Activated CD4-positive, alpha-beta memory T cell treated with anti-CD3 and anti-CD28 coated beads for 36 hours (primary cell): Measurements from ENCODE around the gene HTR1D. TPM values are rescaled to one million over a fixed set of nuclear protein-coding genes. Genes with fewer than 3 reads are reported as not detected.
A peak's percentile ranks its signal among the peaks of the same experiment; 100 is the strongest.
"Not testable (repeated sequence)": the region's sequence is repeated elsewhere in the genome, so short reads cannot be mapped to it uniquely, and the experiment has no call there.

Experiments used
- CTCF ChIA-PET: fragments of 350-600 bp; sonication (Branson Sonifier 250); formaldehyde crosslinking; loops from one replicate; lab custom pipeline; 2021; ENCODE audit warnings: antibody characterized with exemption, inconsistent platforms; lab: Charles Lee
- POLR2A ChIA-PET: fragments of 350-600 bp; sonication (Branson Sonifier 250); formaldehyde crosslinking; loops from one replicate; lab custom pipeline; 2021; ENCODE audit warnings: antibody characterized with exemption; lab: Charles Lee
- DNase-seq: peaks from one replicate; pipeline ENCODE4 v3.0.0-alpha.2; 2020
- H3K27ac Mint-ChIP-seq: one replicate; pipeline ENCODE4 v1.8.0; 2021; ENCODE audit warnings: mixed read lengths
- H3K27me3 Mint-ChIP-seq: one replicate; pipeline ENCODE4 v1.8.0; 2021; ENCODE audit warnings: mixed read lengths
- H3K36me3 Mint-ChIP-seq: one replicate; pipeline ENCODE4 v1.8.0; 2021; ENCODE audit warnings: mixed read lengths
- H3K4me1 Mint-ChIP-seq: one replicate; pipeline ENCODE4 v1.8.0; 2021; ENCODE audit warnings: low read depth, mixed read lengths
- H3K4me3 Mint-ChIP-seq: one replicate; pipeline ENCODE4 v1.8.0; 2021; ENCODE audit warnings: mild to moderate bottlenecking, mixed read lengths
- H3K9me3 Mint-ChIP-seq: one replicate; pipeline ENCODE4 v1.8.0; 2021; ENCODE audit warnings: mixed read lengths
- intact Hi-C: fragments of 100-400 bp; cut with micrococcal nuclease; formaldehyde crosslinking; loops from one replicate; pipeline ENCODE4 v1.15.1; 2023
- total RNA-seq, 2 experiments: library from RNA; stranded (reverse); gene quantifications; one replicate each; pipeline ENCODE4 v1.2.3, GENCODE V29; 2021

HTR1D gene
- total RNA-seq, 2 experiments from 2014 or later: not detected

- intact Hi-C loops: no loop called here
- POLR2A ChIA-PET: no interaction called here
- H3K9me3 Mint-ChIP-seq: no peaks in the 10 kb centered on the region
- H3K4me3 Mint-ChIP-seq: no peak overlapping the region
- H3K36me3 Mint-ChIP-seq: no peaks in the 10 kb centered on the region
- H3K27ac Mint-ChIP-seq: no peak overlapping the region
- no peak for DNase-seq
- H3K27me3 Mint-ChIP-seq: peaks cover 49% of the 10 kb centered on the region
- H3K4me1 Mint-ChIP-seq: peaks cover 3% of the 10 kb centered on the region
- CTCF ChIA-PET: interaction anchor here (0.6 to 1.7 kb wide), 5 partner anchors 12 to 188 kb away, joined by 3 to 9 read pairs (median 4); no protein-coding TSS in a partner anchor
Observed at GRCh38 chr1:23215751-23216449, 1.4 kb downstream of the HTR1D start.

- Mint-ChIP-seq H3K36me3 (no peaks in the 10 kb centered on the region), H3K27ac (no peak overlapping the region), H3K27me3 (peaks cover 47% of the 10 kb centered on the region), H3K4me1 (peaks cover 3% of the 10 kb centered on the region), H3K4me3 (no peak overlapping the region), H3K9me3 (no peaks in the 10 kb centered on the region)
- no peak for DNase-seq
- POLR2A ChIA-PET: no interaction called here
- intact Hi-C loops: no loop called here
- CTCF ChIA-PET: interaction anchor here (1.7 kb wide), 1 partner anchor 189 kb away, joined by 7 read pairs; no protein-coding TSS in a partner anchor
Observed at GRCh38 chr1:23215291-23215690, 2.0 kb downstream of the HTR1D start.

GRCh38 chr1:23214640-23215039 is 2.7 kb downstream of the HTR1D start:
- H3K27me3 Mint-ChIP-seq: peaks cover 47% of the 10 kb centered on the region
- no peak overlapping the region for H3K27ac Mint-ChIP-seq
- CTCF ChIA-PET: interaction anchor here (0.9 kb wide), 1 partner anchor 47 kb away, joined by 3 read pairs; no protein-coding TSS in a partner anchor
- peaks cover 3% of the 10 kb centered on the region for H3K4me1 Mint-ChIP-seq
- POLR2A ChIA-PET: no interaction called here
- no peak overlapping the region for H3K4me3 Mint-ChIP-seq
- H3K36me3 Mint-ChIP-seq: no peaks in the 10 kb centered on the region
- intact Hi-C loops: no loop called here
- no peaks in the 10 kb centered on the region for H3K9me3 Mint-ChIP-seq
- DNase-seq: no peak

- CTCF ChIA-PET: no interaction called here
- intact Hi-C loops: no loop called here
- H3K4me1 Mint-ChIP-seq: no peaks in the 10 kb centered on the region
Observed at GRCh38 chr1:23211955-23212354, 5.3 kb downstream of the HTR1D start.

GRCh38 chr1:23210963-23211362 is 6.3 kb downstream of the HTR1D start:
- ChIA-PET POLR2A (no interaction called here), CTCF (no interaction called here)
- no peak overlapping the region for H3K4me3 Mint-ChIP-seq
- H3K4me1 Mint-ChIP-seq: no peaks in the 10 kb centered on the region
- H3K9me3 Mint-ChIP-seq: no peaks in the 10 kb centered on the region
- H3K27ac Mint-ChIP-seq: no peak overlapping the region
- no peak for DNase-seq
- no peaks in the 10 kb centered on the region for H3K36me3 Mint-ChIP-seq
- H3K27me3 Mint-ChIP-seq: peaks cover 25% of the 10 kb centered on the region
- intact Hi-C loops: no loop called here

More at GRCh38 chr1:23211955-23212354, 5.3 kb downstream of the HTR1D start:
- no peaks in the 10 kb centered on the region for H3K9me3 Mint-ChIP-seq
- no peak overlapping the region for H3K27ac Mint-ChIP-seq
- DNase-seq: no peak
- H3K36me3 Mint-ChIP-seq: no peaks in the 10 kb centered on the region
- H3K27me3 Mint-ChIP-seq: peaks cover 32% of the 10 kb centered on the region
- no peak overlapping the region for H3K4me3 Mint-ChIP-seq
- POLR2A ChIA-PET: no interaction called here

- ChIA-PET CTCF (no interaction called here), POLR2A (no interaction called here)
- peaks cover 23% of the 10 kb centered on the region for H3K27me3 Mint-ChIP-seq
- H3K4me1 Mint-ChIP-seq: no peaks in the 10 kb centered on the region
- no peak overlapping the region for H3K27ac Mint-ChIP-seq
- intact Hi-C loops: no loop called here
- H3K4me3 Mint-ChIP-seq: no peak overlapping the region
- DNase-seq: peak; percentile 13
- no peaks in the 10 kb centered on the region for H3K36me3 Mint-ChIP-seq
- H3K9me3 Mint-ChIP-seq: no peaks in the 10 kb centered on the region
Observed at GRCh38 chr1:23210351-23210785, 6.9 kb downstream of the HTR1D start.

GRCh38 chr1:23209770-23210169 is 7.5 kb downstream of the HTR1D start:
- CTCF ChIA-PET: no interaction called here
- Mint-ChIP-seq H3K27ac (no peak overlapping the region), H3K9me3 (no peaks in the 10 kb centered on the region), H3K4me3 (no peak overlapping the region), H3K36me3 (no peaks in the 10 kb centered on the region), H3K27me3 (peaks cover 20% of the 10 kb centered on the region), H3K4me1 (no peaks in the 10 kb centered on the region)
- POLR2A ChIA-PET: no interaction called here
- intact Hi-C loops: no loop called here
- DNase-seq: no peak

- Mint-ChIP-seq H3K4me1 (no peaks in the 10 kb centered on the region), H3K9me3 (no peaks in the 10 kb centered on the region), H3K36me3 (no peaks in the 10 kb centered on the region), H3K27ac (no peak overlapping the region), H3K4me3 (no peak overlapping the region), H3K27me3 (peaks cover 13% of the 10 kb centered on the region)
- ChIA-PET POLR2A (no interaction called here), CTCF (no interaction called here)
- DNase-seq: no peak
- intact Hi-C loops: no loop called here
Observed at GRCh38 chr1:23208527-23208926, 8.8 kb downstream of the HTR1D start.

- H3K27ac Mint-ChIP-seq, H3K9me3 Mint-ChIP-seq, H3K4me3 Mint-ChIP-seq, DNase-seq, intact Hi-C loops, H3K36me3 Mint-ChIP-seq, H3K4me1 Mint-ChIP-seq, POLR2A ChIA-PET: not testable (repeated sequence)
- CTCF ChIA-PET: interaction anchor here (1.1 kb wide), 1 partner anchor 10 kb away, joined by 3 read pairs; the partner anchor contains the start of gene HTR1D
- H3K27me3 Mint-ChIP-seq: peaks cover 13% of the 10 kb centered on the region
Observed at GRCh38 chr1:23207733-23208132, 9.6 kb downstream of the HTR1D start.

GRCh38 chr1:23202263-23202749 is 15.0 kb downstream of the HTR1D start:
- intact Hi-C loops: no loop called here
- no peaks in the 10 kb centered on the region for H3K36me3 Mint-ChIP-seq
- no peak overlapping the region for H3K27ac Mint-ChIP-seq
- peaks cover 2% of the 10 kb centered on the region for H3K27me3 Mint-ChIP-seq
- DNase-seq: no peak
- ChIA-PET CTCF (interaction anchor here (2.0 kb wide), 1 partner anchor 18 kb away, joined by 7 read pairs; no protein-coding TSS in a partner anchor), POLR2A (no interaction called here)
- H3K4me1 Mint-ChIP-seq: no peaks in the 10 kb centered on the region
- H3K9me3 Mint-ChIP-seq: no peaks in the 10 kb centered on the region
- H3K4me3 Mint-ChIP-seq: no peak overlapping the region

- POLR2A ChIA-PET: no interaction called here
- DNase-seq: no peak
- no peak overlapping the region for H3K27ac Mint-ChIP-seq
- intact Hi-C loops: no loop called here
- CTCF ChIA-PET: interaction anchor here (2.0 kb wide), 1 partner anchor 16 kb away, joined by 7 read pairs; no protein-coding TSS in a partner anchor
- peaks cover 2% of the 10 kb centered on the region for H3K27me3 Mint-ChIP-seq
- H3K4me3 Mint-ChIP-seq: no peak overlapping the region
- no peaks in the 10 kb centered on the region for H3K9me3 Mint-ChIP-seq
- H3K4me1 Mint-ChIP-seq: no peaks in the 10 kb centered on the region
- no peaks in the 10 kb centered on the region for H3K36me3 Mint-ChIP-seq
Observed at GRCh38 chr1:23200883-23201282, 16.4 kb downstream of the HTR1D start.

- no peaks in the 10 kb centered on the region for H3K27me3 Mint-ChIP-seq
- POLR2A ChIA-PET: no interaction called here
- H3K9me3 Mint-ChIP-seq: no peaks in the 10 kb centered on the region
- H3K36me3 Mint-ChIP-seq: no peaks in the 10 kb centered on the region
- H3K4me1 Mint-ChIP-seq: no peaks in the 10 kb centered on the region
- H3K27ac Mint-ChIP-seq: no peak overlapping the region
- CTCF ChIA-PET: no interaction called here
- no peak overlapping the region for H3K4me3 Mint-ChIP-seq
- intact Hi-C loops: no loop called here
- no peak for DNase-seq
Observed at GRCh38 chr1:23198373-23198772, 18.9 kb downstream of the HTR1D start.
